ENCODE results near the gene HYAL4. TPM values are rescaled to one million over a fixed set of nuclear protein-coding genes. Genes with fewer than 3 reads are reported as not detected.
A peak's percentile ranks its signal among the peaks of the same experiment; 100 is the strongest.
"Not testable (repeated sequence)": the region's sequence is repeated elsewhere in the genome, so short reads cannot be mapped to it uniquely, and the experiment has no call there.

Gene HYAL4
- total RNA-seq, 2 experiments from 2014 or later: not detected

- Mint-ChIP-seq H3K4me1 (peaks cover 12% of the 10 kb centered on the region), H3K27ac (no peak overlapping the region), H3K27me3 (peaks cover 10% of the 10 kb centered on the region), H3K4me3 (peak overlapping the region; percentile 40), H3K36me3 (no peaks in the 10 kb centered on the region), H3K9me3 (no peaks in the 10 kb centered on the region)
- POLR2A ChIA-PET: no interaction called here
- DNase-seq (no peak), ATAC-seq (ENCODE audit: low read depth) (peak; percentile 63)
Measured at GRCh38 chr7:123823898-123824753, 20.8 kb upstream of the HYAL4 start.

GRCh38 chr7:123824754-123825067, 20.3 kb upstream of the HYAL4 start:
- ATAC-seq (ENCODE audit: low read depth): no peak
- POLR2A ChIA-PET: no interaction called here

GRCh38 chr7:123828805-123829204, 16.2 kb upstream of the HYAL4 start:
- POLR2A ChIA-PET: no interaction called here
- H3K9me3 Mint-ChIP-seq: no peaks in the 10 kb centered on the region

More at GRCh38 chr7:123824754-123825067, 20.3 kb upstream of the HYAL4 start:
- Mint-ChIP-seq H3K27ac (no peak overlapping the region), H3K36me3 (no peaks in the 10 kb centered on the region), H3K4me3 (peak overlapping the region; percentile 40), H3K27me3 (peaks cover 10% of the 10 kb centered on the region), H3K9me3 (no peaks in the 10 kb centered on the region), H3K4me1 (peaks cover 12% of the 10 kb centered on the region)
- DNase-seq: no peak

GRCh38 chr7:123836656-123837055, 8.3 kb upstream of the HYAL4 start:
- Mint-ChIP-seq H3K4me3 (no peak overlapping the region), H3K27ac (no peak overlapping the region), H3K36me3 (no peaks in the 10 kb centered on the region), H3K27me3 (peaks cover 21% of the 10 kb centered on the region), H3K9me3 (peaks cover 1% of the 10 kb centered on the region), H3K4me1 (no peaks in the 10 kb centered on the region)
- POLR2A ChIA-PET: no interaction called here
- ATAC-seq (ENCODE audit: low read depth) (no peak), DNase-seq (no peak)

More at GRCh38 chr7:123828805-123829204, 16.2 kb upstream of the HYAL4 start:
- H3K36me3 Mint-ChIP-seq: no peaks in the 10 kb centered on the region
- DNase-seq (no peak), ATAC-seq (ENCODE audit: low read depth) (no peak)
- H3K4me3 Mint-ChIP-seq: no peak overlapping the region
- H3K27me3 Mint-ChIP-seq: peaks cover 16% of the 10 kb centered on the region
- H3K27ac Mint-ChIP-seq: no peak overlapping the region
- H3K4me1 Mint-ChIP-seq: peaks cover 9% of the 10 kb centered on the region

GRCh38 chr7:123839106-123839505, 5.9 kb upstream of the HYAL4 start:
- DNase-seq; H3K27ac Mint-ChIP-seq; ATAC-seq (ENCODE audit: low read depth); POLR2A ChIA-PET; H3K9me3 Mint-ChIP-seq; H3K4me3 Mint-ChIP-seq; H3K36me3 Mint-ChIP-seq; H3K4me1 Mint-ChIP-seq: not testable (repeated sequence)
- peaks cover 12% of the 10 kb centered on the region for H3K27me3 Mint-ChIP-seq

- H3K4me1 Mint-ChIP-seq; H3K27me3 Mint-ChIP-seq; H3K4me3 Mint-ChIP-seq; DNase-seq; H3K36me3 Mint-ChIP-seq; POLR2A ChIA-PET; H3K9me3 Mint-ChIP-seq; ATAC-seq (ENCODE audit: low read depth); H3K27ac Mint-ChIP-seq: not testable (repeated sequence)
Measured at GRCh38 chr7:123844142-123844541, 827 bp upstream of the HYAL4 start.

- Mint-ChIP-seq H3K27ac (no peak overlapping the region), H3K27me3 (peaks cover 3% of the 10 kb centered on the region), H3K9me3 (peaks cover 1% of the 10 kb centered on the region), H3K4me3 (no peak overlapping the region), H3K36me3 (no peaks in the 10 kb centered on the region), H3K4me1 (no peaks in the 10 kb centered on the region)
- ATAC-seq (ENCODE audit: low read depth): no peak
- POLR2A ChIA-PET: no interaction called here
- no peak for DNase-seq
Measured at GRCh38 chr7:123845823-123846216, 851 bp downstream of the HYAL4 start.

GRCh38 chr7:123846217-123846891, 1.4 kb downstream of the HYAL4 start:
- no peaks in the 10 kb centered on the region for H3K36me3 Mint-ChIP-seq
- H3K9me3 Mint-ChIP-seq: peaks cover 1% of the 10 kb centered on the region
- no peak overlapping the region for H3K4me3 Mint-ChIP-seq
- DNase-seq (no peak), ATAC-seq (ENCODE audit: low read depth) (no peak)
- H3K27ac Mint-ChIP-seq: no peak overlapping the region
- H3K4me1 Mint-ChIP-seq: no peaks in the 10 kb centered on the region
- POLR2A ChIA-PET: no interaction called here
- H3K27me3 Mint-ChIP-seq: peaks cover 3% of the 10 kb centered on the region

GRCh38 chr7:123847868-123848267, 2.9 kb downstream of the HYAL4 start:
- no peak for ATAC-seq (ENCODE audit: low read depth)
- H3K4me1 Mint-ChIP-seq: no peaks in the 10 kb centered on the region
- POLR2A ChIA-PET: no interaction called here

GRCh38 chr7:123849855-123850254, 4.9 kb downstream of the HYAL4 start:
- no peaks in the 10 kb centered on the region for H3K36me3 Mint-ChIP-seq

More at GRCh38 chr7:123847868-123848267, 2.9 kb downstream of the HYAL4 start:
- no peak overlapping the region for H3K27ac Mint-ChIP-seq
- peaks cover 3% of the 10 kb centered on the region for H3K27me3 Mint-ChIP-seq
- DNase-seq: no peak
- no peaks in the 10 kb centered on the region for H3K36me3 Mint-ChIP-seq
- H3K9me3 Mint-ChIP-seq: peaks cover 2% of the 10 kb centered on the region
- H3K4me3 Mint-ChIP-seq: no peak overlapping the region

GRCh38 chr7:123851404-123851803, 6.4 kb downstream of the HYAL4 start:
- H3K4me3 Mint-ChIP-seq; DNase-seq; POLR2A ChIA-PET; ATAC-seq (ENCODE audit: low read depth); H3K4me1 Mint-ChIP-seq; H3K36me3 Mint-ChIP-seq; H3K27ac Mint-ChIP-seq: not testable (repeated sequence)
- H3K9me3 Mint-ChIP-seq: peaks cover 14% of the 10 kb centered on the region
- peaks cover 15% of the 10 kb centered on the region for H3K27me3 Mint-ChIP-seq

More at GRCh38 chr7:123849855-123850254, 4.9 kb downstream of the HYAL4 start:
- no peak for DNase-seq
- H3K4me1 Mint-ChIP-seq: no peaks in the 10 kb centered on the region
- POLR2A ChIA-PET: no interaction called here
- no peak overlapping the region for H3K4me3 Mint-ChIP-seq
- peaks cover 8% of the 10 kb centered on the region for H3K27me3 Mint-ChIP-seq
- peaks cover 8% of the 10 kb centered on the region for H3K9me3 Mint-ChIP-seq
- no peak for ATAC-seq (ENCODE audit: low read depth)
- H3K27ac Mint-ChIP-seq: no peak overlapping the region

- Mint-ChIP-seq H3K27me3 (peaks cover 14% of the 10 kb centered on the region), H3K9me3 (peaks cover 14% of the 10 kb centered on the region)
- ATAC-seq (ENCODE audit: low read depth); H3K4me3 Mint-ChIP-seq; POLR2A ChIA-PET; DNase-seq; H3K36me3 Mint-ChIP-seq; H3K4me1 Mint-ChIP-seq; H3K27ac Mint-ChIP-seq: not testable (repeated sequence)
Measured at GRCh38 chr7:123854291-123854690, 9.3 kb downstream of the HYAL4 start.

GRCh38 chr7:123856428-123856827, 11.5 kb downstream of the HYAL4 start:
- peaks cover 17% of the 10 kb centered on the region for H3K27me3 Mint-ChIP-seq
- H3K27ac Mint-ChIP-seq; H3K4me3 Mint-ChIP-seq; H3K36me3 Mint-ChIP-seq; POLR2A ChIA-PET; H3K4me1 Mint-ChIP-seq; DNase-seq; ATAC-seq (ENCODE audit: low read depth): not testable (repeated sequence)
- H3K9me3 Mint-ChIP-seq: peaks cover 14% of the 10 kb centered on the region

GRCh38 chr7:123860848-123861247, 15.9 kb downstream of the HYAL4 start:
- H3K36me3 Mint-ChIP-seq: peaks cover under 1% of the 10 kb centered on the region
- no peak overlapping the region for H3K27ac Mint-ChIP-seq
- H3K4me1 Mint-ChIP-seq: no peaks in the 10 kb centered on the region
- ATAC-seq (ENCODE audit: low read depth) (no peak), DNase-seq (no peak)
- H3K9me3 Mint-ChIP-seq: peaks cover under 1% of the 10 kb centered on the region
- POLR2A ChIA-PET: no interaction called here
- no peak overlapping the region for H3K4me3 Mint-ChIP-seq
- peaks cover 15% of the 10 kb centered on the region for H3K27me3 Mint-ChIP-seq
